HEK293 (cell line): Measurements from ENCODE around the gene APH1A.

Experiments used
- HOXA7 ChIP-seq: sonication (generic); formaldehyde crosslinking; IDR thresholded peaks from 2 replicates; pipeline ENCODE4 v1.8.1; 2022; ENCODE audit warnings: missing genetic modification reagents, borderline replicate concordance
- KLF10 ChIP-seq: fragments of 450-650 bp; IDR thresholded peaks from 2 replicates; pipeline ENCODE4 v1.5.1; 2018; ENCODE audit warnings: missing biosample characterization, mild to moderate bottlenecking, missing genetic modification characterization
- PRDM1 ChIP-seq: fragments of 450-650 bp; formaldehyde crosslinking; IDR thresholded peaks from 2 replicates; pipeline ENCODE4; 2016; ENCODE audit warnings: missing biosample characterization, missing genetic modification characterization
- ZNF138 ChIP-seq: fragments of 450-650 bp; formaldehyde crosslinking; IDR thresholded peaks from 2 replicates; pipeline ENCODE4 v1.5.1; 2016; ENCODE audit warnings: missing biosample characterization, missing genetic modification characterization, borderline replicate concordance
- ZNF140 ChIP-seq: fragments of 450-650 bp; formaldehyde crosslinking; IDR thresholded peaks from 2 replicates; pipeline ENCODE4 v1.5.1; 2016; ENCODE audit warnings: missing biosample characterization, missing genetic modification characterization
- ZNF768 ChIP-seq: fragments of 450-650 bp; formaldehyde crosslinking; IDR thresholded peaks from 2 replicates; pipeline ENCODE4 v1.5.1; 2018; ENCODE audit warnings: missing biosample characterization, mild to moderate bottlenecking, missing genetic modification characterization
- ZNF777 ChIP-seq: fragments of 450-650 bp; formaldehyde crosslinking; IDR thresholded peaks from 2 replicates; pipeline ENCODE4 v1.5.1; 2017; ENCODE audit warnings: missing biosample characterization, missing genetic modification characterization, borderline replicate concordance
- ZSCAN16 ChIP-seq: fragments of 450-650 bp; formaldehyde crosslinking; IDR thresholded peaks from 2 replicates; pipeline ENCODE4 v1.5.1; 2016; ENCODE audit warnings: missing biosample characterization, missing genetic modification characterization
- TF ChIP-seq, protein P1 (sequence below): fragments of 450-650 bp; formaldehyde crosslinking; IDR thresholded peaks from 2 replicates; pipeline ENCODE4 v1.5.1; 2016; ENCODE audit warnings: missing biosample characterization, missing genetic modification characterization
- TF ChIP-seq, protein P2 (sequence below): fragments of 450-650 bp; formaldehyde crosslinking; IDR thresholded peaks from 2 replicates; pipeline ENCODE4 v1.5.1; 2016; ENCODE audit warnings: missing biosample characterization, missing genetic modification characterization
- TF ChIP-seq, protein P3 (sequence below): fragments of 450-650 bp; formaldehyde crosslinking; IDR thresholded peaks from 2 replicates; pipeline ENCODE4 v1.5.1; 2017; ENCODE audit warnings: missing biosample characterization, missing genetic modification characterization
- TF ChIP-seq, protein P4 (sequence below): fragments of 450-650 bp; formaldehyde crosslinking; IDR thresholded peaks from 2 replicates; pipeline ENCODE4 v1.5.1; 2016; ENCODE audit warnings: missing biosample characterization, missing genetic modification characterization, low read depth
- TF ChIP-seq, protein P5 (sequence below): fragments of 450-650 bp; formaldehyde crosslinking; IDR thresholded peaks from 2 replicates; pipeline ENCODE4 v1.5.1; 2016; ENCODE audit warnings: missing biosample characterization, missing genetic modification characterization

DNA sequence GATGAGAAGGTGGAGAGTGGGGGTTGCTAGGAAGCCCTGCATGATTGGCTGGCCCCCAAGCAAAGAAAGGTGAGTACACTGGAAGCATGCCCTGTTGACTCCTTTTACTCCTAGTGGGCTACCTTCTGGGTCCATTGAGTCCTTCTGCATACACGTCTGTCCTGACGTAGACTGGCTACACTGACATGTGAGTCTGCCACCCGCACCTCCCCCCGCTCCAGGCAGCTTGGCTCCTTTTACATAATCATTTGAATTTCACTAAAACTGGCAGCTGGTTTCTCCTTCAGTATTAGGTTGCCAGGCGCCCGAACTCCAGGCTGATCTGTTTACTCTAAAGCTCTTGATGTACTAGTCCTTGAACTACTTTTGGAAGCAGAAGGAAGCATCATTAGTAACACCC, 33.5 kb upstream of the APH1A start:
- TF ChIP-seq ZNF777 (tag by site-specific recombination), result no peak
- no peak for TF ChIP-seq HOXA7 (CRISPR knock-in tag)
- TF ChIP-seq, protein P1, sequence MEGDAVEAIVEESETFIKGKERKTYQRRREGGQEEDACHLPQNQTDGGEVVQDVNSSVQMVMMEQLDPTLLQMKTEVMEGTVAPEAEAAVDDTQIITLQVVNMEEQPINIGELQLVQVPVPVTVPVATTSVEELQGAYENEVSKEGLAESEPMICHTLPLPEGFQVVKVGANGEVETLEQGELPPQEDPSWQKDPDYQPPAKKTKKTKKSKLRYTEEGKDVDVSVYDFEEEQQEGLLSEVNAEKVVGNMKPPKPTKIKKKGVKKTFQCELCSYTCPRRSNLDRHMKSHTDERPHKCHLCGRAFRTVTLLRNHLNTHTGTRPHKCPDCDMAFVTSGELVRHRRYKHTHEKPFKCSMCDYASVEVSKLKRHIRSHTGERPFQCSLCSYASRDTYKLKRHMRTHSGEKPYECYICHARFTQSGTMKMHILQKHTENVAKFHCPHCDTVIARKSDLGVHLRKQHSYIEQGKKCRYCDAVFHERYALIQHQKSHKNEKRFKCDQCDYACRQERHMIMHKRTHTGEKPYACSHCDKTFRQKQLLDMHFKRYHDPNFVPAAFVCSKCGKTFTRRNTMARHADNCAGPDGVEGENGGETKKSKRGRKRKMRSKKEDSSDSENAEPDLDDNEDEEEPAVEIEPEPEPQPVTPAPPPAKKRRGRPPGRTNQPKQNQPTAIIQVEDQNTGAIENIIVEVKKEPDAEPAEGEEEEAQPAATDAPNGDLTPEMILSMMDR (tag by site-specific recombination), result no peak
- TF ChIP-seq ZSCAN16 (tag by site-specific recombination), result no peak
- TF ChIP-seq, protein P2, sequence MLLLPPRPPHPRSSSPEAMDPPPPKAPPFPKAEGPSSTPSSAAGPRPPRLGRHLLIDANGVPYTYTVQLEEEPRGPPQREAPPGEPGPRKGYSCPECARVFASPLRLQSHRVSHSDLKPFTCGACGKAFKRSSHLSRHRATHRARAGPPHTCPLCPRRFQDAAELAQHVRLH (tag by site-specific recombination), result no peak
- TF ChIP-seq, protein P3, sequence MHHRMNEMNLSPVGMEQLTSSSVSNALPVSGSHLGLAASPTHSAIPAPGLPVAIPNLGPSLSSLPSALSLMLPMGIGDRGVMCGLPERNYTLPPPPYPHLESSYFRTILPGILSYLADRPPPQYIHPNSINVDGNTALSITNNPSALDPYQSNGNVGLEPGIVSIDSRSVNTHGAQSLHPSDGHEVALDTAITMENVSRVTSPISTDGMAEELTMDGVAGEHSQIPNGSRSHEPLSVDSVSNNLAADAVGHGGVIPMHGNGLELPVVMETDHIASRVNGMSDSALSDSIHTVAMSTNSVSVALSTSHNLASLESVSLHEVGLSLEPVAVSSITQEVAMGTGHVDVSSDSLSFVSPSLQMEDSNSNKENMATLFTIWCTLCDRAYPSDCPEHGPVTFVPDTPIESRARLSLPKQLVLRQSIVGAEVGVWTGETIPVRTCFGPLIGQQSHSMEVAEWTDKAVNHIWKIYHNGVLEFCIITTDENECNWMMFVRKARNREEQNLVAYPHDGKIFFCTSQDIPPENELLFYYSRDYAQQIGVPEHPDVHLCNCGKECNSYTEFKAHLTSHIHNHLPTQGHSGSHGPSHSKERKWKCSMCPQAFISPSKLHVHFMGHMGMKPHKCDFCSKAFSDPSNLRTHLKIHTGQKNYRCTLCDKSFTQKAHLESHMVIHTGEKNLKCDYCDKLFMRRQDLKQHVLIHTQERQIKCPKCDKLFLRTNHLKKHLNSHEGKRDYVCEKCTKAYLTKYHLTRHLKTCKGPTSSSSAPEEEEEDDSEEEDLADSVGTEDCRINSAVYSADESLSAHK (tag by site-specific recombination), result no peak
- TF ChIP-seq, protein P4, sequence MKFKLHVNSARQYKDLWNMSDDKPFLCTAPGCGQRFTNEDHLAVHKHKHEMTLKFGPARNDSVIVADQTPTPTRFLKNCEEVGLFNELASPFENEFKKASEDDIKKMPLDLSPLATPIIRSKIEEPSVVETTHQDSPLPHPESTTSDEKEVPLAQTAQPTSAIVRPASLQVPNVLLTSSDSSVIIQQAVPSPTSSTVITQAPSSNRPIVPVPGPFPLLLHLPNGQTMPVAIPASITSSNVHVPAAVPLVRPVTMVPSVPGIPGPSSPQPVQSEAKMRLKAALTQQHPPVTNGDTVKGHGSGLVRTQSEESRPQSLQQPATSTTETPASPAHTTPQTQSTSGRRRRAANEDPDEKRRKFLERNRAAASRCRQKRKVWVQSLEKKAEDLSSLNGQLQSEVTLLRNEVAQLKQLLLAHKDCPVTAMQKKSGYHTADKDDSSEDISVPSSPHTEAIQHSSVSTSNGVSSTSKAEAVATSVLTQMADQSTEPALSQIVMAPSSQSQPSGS, result no peak
- TF ChIP-seq, protein P5, sequence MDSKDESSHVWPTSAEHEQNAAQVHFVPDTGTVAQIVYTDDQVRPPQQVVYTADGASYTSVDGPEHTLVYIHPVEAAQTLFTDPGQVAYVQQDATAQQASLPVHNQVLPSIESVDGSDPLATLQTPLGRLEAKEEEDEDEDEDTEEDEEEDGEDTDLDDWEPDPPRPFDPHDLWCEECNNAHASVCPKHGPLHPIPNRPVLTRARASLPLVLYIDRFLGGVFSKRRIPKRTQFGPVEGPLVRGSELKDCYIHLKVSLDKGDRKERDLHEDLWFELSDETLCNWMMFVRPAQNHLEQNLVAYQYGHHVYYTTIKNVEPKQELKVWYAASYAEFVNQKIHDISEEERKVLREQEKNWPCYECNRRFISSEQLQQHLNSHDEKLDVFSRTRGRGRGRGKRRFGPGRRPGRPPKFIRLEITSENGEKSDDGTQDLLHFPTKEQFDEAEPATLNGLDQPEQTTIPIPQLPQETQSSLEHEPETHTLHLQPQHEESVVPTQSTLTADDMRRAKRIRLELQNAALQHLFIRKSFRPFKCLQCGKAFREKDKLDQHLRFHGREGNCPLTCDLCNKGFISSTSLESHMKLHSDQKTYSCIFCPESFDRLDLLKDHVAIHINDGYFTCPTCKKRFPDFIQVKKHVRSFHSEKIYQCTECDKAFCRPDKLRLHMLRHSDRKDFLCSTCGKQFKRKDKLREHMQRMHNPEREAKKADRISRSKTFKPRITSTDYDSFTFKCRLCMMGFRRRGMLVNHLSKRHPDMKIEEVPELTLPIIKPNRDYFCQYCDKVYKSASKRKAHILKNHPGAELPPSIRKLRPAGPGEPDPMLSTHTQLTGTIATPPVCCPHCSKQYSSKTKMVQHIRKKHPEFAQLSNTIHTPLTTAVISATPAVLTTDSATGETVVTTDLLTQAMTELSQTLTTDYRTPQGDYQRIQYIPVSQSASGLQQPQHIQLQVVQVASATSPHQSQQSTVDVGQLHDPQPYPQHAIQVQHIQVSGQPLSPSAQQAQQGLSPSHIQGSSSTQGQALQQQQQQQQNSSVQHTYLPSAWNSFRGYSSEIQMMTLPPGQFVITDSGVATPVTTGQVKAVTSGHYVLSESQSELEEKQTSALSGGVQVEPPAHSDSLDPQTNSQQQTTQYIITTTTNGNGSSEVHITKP (tag by site-specific recombination), result no peak
- no peak for TF ChIP-seq ZNF768 (tag by site-specific recombination)
- no peak for TF ChIP-seq ZNF138
- TF ChIP-seq KLF10 (tag by site-specific recombination), result no peak
- TF ChIP-seq ZNF140 (tag by site-specific recombination), result no peak
- no peak for TF ChIP-seq PRDM1 (tag by site-specific recombination)
